MG63 (cell line): Measurements from ENCODE around the gene VEGFD. TPM values are rescaled to one million over a fixed set of nuclear protein-coding genes. Genes with fewer than 3 reads are reported as not detected.

Source experiments
- DNase-seq: peaks from one replicate; pipeline ENCODE4 v3.0.0-alpha.2; 2020
- H3K27me3 ChIP-seq: fragments of 250-450 bp; sonication (Bioruptor Pico); 2 replicates; pipeline ENCODE4 v1.5.1; 2020; ENCODE audit warnings: mild to moderate bottlenecking, moderate library complexity
- H3K36me3 ChIP-seq: fragments of 250-450 bp; sonication (Bioruptor Pico); 2 replicates; pipeline ENCODE4 v1.5.1; 2020; ENCODE audit warnings: mild to moderate bottlenecking, moderate library complexity
- H3K4me3 ChIP-seq: fragments of 250-450 bp; sonication (Bioruptor Pico); 2 replicates; pipeline ENCODE4 v1.5.1; 2020; ENCODE audit warnings: mild to moderate bottlenecking, moderate library complexity
- H3K9me3 ChIP-seq: fragments of 250-450 bp; sonication (Bioruptor Pico); 2 replicates; pipeline ENCODE4 v1.5.1; 2020; ENCODE audit warnings: mild to moderate bottlenecking, moderate library complexity
- total RNA-seq: library from RNA; depleted of rRNA; stranded (reverse); fragments of >200 nt; shearing (Covaris generic); gene quantifications from 2 replicates; pipeline ENCODE4 v1.2.3, GENCODE V29; 2014; ENCODE audit warnings: low replicate concordance

Gene VEGFD
- total RNA-seq, 1 experiment from 2014 or later, result not detected

DNA sequence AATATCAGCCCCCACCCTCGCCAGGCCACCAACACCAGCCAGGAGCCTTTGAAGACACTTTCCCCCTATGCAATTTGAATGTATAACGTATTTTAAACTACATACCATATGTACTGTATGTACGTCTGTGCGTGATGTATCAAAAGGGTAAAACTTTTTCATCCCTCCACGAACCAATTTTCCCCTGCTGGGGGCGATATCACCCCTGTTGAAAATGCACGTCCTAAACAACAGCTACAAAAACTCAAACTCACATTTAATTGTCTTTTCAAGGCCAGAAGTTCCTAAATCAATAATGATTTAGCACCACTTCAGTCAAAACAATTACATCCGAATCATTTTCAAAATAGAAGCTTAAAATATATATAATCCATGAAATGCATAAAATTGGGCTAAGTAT is 1.4 kb downstream of the VEGFD start:
- H3K9me3 ChIP-seq, result no peaks in the 10 kb centered on the region
- no peaks in the 10 kb centered on the region for H3K27me3 ChIP-seq
- no peaks in the 10 kb centered on the region for H3K36me3 ChIP-seq
- DNase-seq, result no peak
- H3K4me3 ChIP-seq, result no peak overlapping the region

DNA sequence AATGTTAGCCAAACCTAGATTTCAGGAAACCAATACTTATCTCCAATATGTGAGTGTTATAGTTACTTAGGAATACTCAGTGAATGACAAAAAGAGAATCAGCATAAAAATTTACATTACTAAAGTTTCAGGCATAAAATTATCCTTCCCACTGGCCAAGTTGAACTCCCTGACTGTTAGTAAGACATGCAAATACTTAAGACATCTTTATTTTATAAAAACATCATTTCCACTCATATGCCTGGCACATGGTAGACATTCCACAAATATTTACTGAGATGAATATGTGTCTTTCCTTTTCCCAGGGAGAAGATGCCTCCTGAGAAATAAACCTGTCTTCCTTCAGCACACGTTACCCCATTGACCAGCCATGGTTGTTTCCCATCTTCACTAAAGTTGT is 7.3 kb downstream of the VEGFD start:
- DNase-seq, result no peak
- no peak overlapping the region for H3K4me3 ChIP-seq
- H3K27me3 ChIP-seq, result no peaks in the 10 kb centered on the region
- H3K9me3 ChIP-seq, result no peaks in the 10 kb centered on the region
- no peaks in the 10 kb centered on the region for H3K36me3 ChIP-seq

DNA sequence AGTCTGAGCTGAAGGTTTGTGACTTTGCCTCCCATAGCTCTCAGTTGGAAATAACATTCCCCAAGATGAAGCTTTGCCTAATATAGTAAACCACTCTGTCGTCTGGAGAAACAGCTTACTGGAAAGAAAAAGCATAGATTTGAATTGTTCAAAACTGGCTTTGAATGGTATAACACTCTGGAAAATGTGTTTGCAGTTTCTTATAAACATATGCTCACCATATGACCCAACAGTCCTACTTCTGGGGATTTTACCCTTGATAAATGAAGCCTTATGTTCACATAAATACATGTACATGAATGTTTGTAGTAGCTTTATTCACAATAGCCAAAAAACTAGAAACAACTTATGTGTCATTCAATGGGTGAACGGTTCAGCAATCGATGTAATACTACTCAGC is 10.2 kb downstream of the VEGFD start:
- no peak for DNase-seq
- no peaks in the 10 kb centered on the region for H3K9me3 ChIP-seq
- H3K4me3 ChIP-seq, result no peak overlapping the region
- no peaks in the 10 kb centered on the region for H3K36me3 ChIP-seq
- H3K27me3 ChIP-seq, result no peaks in the 10 kb centered on the region

DNA sequence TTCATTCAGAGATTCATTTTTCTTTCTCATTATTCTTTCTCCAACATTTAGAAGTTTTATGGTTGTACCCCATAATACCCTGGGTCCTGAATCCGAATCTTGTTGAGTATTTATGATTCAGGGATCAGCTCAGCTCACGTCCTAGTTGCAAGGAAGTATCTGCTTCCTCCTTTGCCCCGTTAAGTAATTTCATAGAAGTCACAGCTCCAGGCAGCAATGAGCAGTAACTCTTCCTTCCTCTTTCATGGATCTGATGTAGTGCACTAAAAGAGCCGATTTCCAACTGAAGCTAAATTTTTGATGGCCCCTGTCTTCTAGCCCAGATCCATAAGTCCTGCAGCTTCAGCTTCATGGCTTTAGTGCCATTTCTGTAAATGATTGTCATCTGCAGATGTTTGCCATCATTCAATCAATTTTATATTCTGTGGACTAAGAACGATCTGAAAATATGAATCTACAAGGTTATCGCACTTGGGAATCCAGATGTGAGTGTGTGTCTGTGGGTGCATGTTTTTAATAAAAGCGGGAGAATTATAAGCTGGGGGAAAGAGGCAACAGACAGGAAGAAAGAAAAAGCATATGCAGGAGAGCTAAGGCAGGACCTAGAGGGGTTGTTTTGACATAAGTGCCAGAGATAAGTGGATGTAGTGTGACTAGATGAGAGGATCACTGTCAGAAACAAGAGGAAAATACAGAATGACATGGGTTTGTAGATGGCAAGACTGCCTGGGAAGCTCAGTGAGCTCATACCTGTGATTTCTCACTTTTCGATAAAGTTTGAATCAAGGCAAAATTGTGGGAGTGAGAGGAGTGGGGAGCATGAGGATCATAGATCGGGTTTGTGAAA is 17.5 kb downstream of the VEGFD start:
- no peak for DNase-seq

DNA sequence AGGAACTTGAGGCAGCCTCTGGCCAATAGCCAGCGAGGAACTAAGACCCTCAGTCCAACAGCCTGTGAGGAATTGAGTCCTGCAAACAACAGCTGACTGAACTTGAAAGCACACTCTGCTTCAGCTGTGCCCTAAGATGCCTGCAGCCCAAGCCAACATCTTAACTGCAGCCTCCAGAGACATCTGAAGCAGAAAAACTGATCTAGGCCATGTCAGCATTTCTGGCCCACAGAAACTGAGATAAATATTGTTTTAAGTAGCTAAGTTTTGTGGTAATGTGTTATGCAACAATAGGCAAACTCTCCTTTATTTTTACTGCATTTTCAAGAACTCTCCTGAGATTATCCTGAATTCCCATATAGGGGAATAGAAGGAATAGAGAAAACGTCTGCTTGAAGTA is 24.5 kb downstream of the VEGFD start:
- H3K9me3 ChIP-seq, result no peaks in the 10 kb centered on the region
- H3K36me3 ChIP-seq, result no peaks in the 10 kb centered on the region
- no peak overlapping the region for H3K4me3 ChIP-seq
- no peak for DNase-seq
- no peaks in the 10 kb centered on the region for H3K27me3 ChIP-seq

More for the DNA sequence above, 17.5 kb downstream of the VEGFD start:
- no peak overlapping the region for H3K4me3 ChIP-seq
- no peaks in the 10 kb centered on the region for H3K27me3 ChIP-seq
- no peaks in the 10 kb centered on the region for H3K9me3 ChIP-seq
- H3K36me3 ChIP-seq, result no peaks in the 10 kb centered on the region

DNA sequence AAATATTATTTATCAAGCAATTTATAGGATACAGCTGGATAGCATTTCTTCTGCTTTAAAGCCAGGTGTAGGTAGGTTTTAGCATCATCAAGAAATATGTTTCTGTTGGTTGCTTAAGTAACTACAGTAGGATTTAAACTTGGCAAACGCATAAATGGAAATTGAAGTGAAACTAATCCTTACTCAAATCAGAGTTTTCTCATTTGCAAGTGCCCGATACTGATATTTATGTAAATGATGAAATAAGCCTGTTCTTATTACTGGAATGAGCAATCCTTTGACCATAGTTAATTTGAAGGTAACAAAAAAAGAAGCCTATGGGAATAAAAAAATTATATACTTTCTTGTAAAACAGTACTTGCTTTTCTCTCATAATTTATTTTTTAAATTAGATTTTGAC is 25.7 kb downstream of the VEGFD start:
- no peak for DNase-seq
- H3K36me3 ChIP-seq, result no peaks in the 10 kb centered on the region
- H3K4me3 ChIP-seq, result no peak overlapping the region
- H3K9me3 ChIP-seq, result no peaks in the 10 kb centered on the region
- H3K27me3 ChIP-seq, result no peaks in the 10 kb centered on the region

DNA sequence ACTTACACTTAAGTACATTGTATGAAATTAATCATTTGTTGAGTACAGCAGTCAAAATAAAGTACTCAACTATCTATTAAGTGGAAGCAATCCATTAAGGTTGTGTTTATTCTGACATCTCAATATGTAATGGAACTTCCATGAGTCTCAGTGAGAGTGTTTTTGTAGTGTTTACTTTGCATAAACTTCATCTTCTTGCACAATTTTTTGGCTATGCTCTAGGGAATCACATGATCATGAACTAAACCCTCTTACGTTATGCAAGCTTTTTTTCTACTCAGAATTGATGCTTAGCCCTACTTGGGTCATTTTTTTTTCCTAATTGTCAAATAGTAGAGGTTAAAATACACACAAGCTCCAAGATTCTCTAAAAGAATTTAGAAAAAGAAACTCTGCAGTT is 27.8 kb downstream of the VEGFD start:
- Histone ChIP-seq H3K4me3 (no peak overlapping the region), H3K27me3 (no peaks in the 10 kb centered on the region), H3K36me3 (no peaks in the 10 kb centered on the region), H3K9me3 (no peaks in the 10 kb centered on the region)
- DNase-seq, result no peak

DNA sequence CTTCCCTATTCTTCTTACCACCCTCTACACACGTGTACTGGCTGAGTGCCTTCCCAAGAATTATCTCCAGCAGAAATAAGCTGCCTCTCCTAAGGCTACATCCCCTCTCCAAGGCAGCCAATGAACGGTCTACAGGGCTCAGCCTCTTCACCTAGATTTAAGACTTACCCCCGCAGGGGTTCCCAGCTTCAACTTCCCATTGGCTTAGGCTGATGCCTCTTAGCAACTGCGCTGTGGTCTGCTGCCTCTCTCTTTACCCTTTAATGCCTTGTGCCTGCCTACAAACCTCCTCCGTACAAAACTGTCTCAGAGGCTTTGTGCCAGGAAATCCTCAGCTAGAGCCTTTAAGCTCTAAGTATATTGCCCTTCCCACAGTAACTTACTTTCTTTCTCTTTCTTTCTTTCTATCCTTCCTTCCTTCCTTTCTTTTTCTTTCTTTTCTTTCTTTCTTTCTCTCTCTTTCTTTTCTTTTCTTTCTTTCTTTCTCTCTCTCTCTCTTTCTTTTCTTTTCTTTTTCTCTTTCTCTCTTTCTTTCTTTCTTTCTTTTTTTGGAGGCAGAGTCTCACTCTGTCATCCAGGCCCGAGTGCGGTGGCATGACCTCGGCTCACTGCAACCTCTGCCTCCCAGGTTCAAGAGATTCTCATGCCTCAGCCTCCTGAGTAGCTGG is 33.8 kb downstream of the VEGFD start:
- H3K9me3 ChIP-seq, result no peaks in the 10 kb centered on the region
- H3K4me3 ChIP-seq, result no peak overlapping the region
- H3K36me3 ChIP-seq, result no peaks in the 10 kb centered on the region
- no peak for DNase-seq
- H3K27me3 ChIP-seq, result no peaks in the 10 kb centered on the region

DNA sequence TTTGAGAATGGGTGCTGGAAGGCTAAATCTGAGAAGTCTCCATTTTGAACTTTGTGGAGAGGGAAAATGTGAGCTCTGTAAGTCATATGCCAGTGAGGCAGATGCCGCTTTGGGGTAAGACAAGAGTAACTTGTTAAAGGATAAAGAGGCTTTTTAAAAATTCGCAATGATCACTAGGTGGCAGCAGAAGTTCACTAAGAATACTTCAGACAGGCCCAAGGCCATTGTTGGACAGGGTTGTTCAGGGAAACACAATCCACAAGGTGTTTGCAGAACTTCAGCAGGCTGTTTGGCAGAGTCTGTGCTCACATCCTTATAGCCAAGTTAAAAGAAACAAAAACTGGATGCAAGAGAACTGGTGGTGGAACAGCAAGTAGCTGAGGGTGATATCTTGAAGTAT is 35.2 kb downstream of the VEGFD start:
- no peak for DNase-seq
- Histone ChIP-seq H3K9me3 (no peaks in the 10 kb centered on the region), H3K27me3 (no peaks in the 10 kb centered on the region), H3K4me3 (no peak overlapping the region), H3K36me3 (no peaks in the 10 kb centered on the region)

DNA sequence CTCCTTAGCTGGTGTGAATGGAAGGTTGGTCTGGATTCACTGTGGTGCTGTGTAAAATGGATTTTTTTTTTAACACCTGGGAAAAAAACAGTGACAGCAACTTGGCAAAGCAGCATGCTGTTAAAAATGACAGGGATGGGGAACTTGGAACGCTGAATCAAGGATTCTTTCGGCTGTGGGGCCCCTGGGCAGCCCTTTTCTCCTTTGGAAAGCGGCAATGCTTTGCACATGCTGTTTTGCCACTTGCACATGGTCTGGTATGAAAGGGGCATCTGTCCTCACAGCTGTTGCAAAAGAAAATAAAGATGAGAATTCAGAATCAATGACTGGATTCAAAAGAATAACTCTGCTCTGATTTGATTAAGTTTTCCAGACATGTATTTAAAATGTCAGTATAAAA is 38.2 kb downstream of the VEGFD start:
- DNase-seq, result no peak
- H3K9me3 ChIP-seq, result no peaks in the 10 kb centered on the region
- H3K4me3 ChIP-seq, result no peak overlapping the region
- H3K27me3 ChIP-seq, result no peaks in the 10 kb centered on the region
- no peaks in the 10 kb centered on the region for H3K36me3 ChIP-seq

DNA sequence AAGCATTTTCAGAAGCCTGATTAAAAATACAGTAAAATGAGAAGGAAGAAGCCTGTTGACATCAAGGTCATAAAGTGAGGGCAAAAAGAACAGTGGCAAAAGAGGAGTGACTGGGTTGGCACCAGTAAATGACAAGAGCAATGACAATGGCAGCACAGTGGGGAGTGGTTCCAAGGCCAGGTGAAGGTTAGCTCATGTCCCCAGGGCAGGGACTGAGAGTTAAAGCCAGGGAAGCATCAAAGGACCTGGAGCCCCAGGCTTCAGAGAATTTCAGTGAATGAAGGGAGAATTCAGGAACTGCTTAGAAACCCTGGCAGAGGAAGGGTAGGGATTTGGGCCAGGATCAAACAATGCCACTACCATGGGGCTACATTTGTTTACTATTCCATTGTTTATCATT is 40.1 kb downstream of the VEGFD start:
- no peak for DNase-seq

DNA sequence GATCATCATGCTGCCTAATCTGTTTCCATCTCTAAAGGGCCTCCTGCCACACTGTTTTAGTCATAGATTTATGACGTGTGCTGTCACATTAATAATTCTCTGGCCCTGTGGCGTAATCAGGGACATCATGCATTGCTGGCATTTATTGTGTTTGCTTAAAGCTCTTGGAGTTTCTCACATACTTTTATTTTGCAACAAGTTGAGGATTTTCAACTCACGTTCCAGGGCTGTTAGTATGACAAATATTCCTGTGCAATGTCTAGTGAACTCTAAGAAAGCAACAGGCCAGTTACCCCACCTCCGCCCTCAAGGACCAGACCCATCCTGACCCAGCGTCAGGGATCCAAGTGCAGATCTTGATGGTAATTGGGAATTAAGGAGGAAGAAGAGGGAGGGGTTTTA is 41.1 kb downstream of the VEGFD start:
- no peaks in the 10 kb centered on the region for H3K27me3 ChIP-seq
- no peaks in the 10 kb centered on the region for H3K36me3 ChIP-seq
- DNase-seq, result no peak
- H3K4me3 ChIP-seq, result no peak overlapping the region
- no peaks in the 10 kb centered on the region for H3K9me3 ChIP-seq

More for the DNA sequence above, 40.1 kb downstream of the VEGFD start:
- Histone ChIP-seq H3K27me3 (no peaks in the 10 kb centered on the region), H3K9me3 (no peaks in the 10 kb centered on the region), H3K36me3 (no peaks in the 10 kb centered on the region), H3K4me3 (no peak overlapping the region)

DNA sequence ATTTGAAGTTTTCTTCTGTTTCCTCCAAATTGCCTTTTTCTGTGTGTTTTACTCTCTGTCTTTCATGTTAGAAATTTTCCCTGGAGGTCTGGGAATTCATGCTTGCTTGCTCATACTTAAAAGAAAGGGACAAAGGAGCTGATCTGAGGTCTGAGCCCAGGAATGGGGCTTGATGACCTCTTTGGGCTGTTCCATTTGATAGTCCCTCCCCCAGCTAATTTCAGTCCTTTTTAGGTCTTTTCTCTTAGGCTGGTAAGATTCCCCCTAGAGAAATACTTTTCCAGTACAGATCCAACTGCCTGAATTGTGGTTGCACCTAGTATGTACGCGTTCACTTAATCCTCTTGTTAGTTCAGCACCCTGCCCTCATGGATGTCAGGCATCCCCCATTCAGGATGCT is 43.3 kb downstream of the VEGFD start:
- no peaks in the 10 kb centered on the region for H3K27me3 ChIP-seq
- H3K9me3 ChIP-seq, result no peaks in the 10 kb centered on the region
- no peaks in the 10 kb centered on the region for H3K36me3 ChIP-seq
- DNase-seq, result no peak
- no peak overlapping the region for H3K4me3 ChIP-seq

DNA sequence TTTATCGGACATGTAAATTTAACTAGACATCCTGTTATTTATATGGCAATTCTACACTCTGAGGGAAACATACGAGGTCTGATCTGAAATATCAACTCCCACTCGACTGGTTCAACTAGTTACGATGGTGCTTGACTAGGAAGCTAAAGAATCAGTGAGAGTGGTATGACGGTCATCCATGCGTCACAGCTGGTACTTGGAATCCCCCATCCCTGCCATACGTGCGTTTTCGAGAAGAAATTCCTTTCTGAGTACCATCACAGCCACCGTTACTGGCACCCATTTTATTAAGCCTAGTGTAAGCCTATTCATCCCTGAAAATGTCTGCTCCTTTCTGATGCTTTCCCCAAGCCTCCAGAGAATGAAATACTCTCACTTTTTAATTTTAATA is 48.2 kb downstream of the VEGFD start:
- no peaks in the 10 kb centered on the region for H3K9me3 ChIP-seq
- H3K36me3 ChIP-seq, result no peaks in the 10 kb centered on the region
- H3K27me3 ChIP-seq, result no peaks in the 10 kb centered on the region
- peak overlapping the region; percentile 92 for H3K4me3 ChIP-seq
- DNase-seq, result peak; percentile 14

DNA sequence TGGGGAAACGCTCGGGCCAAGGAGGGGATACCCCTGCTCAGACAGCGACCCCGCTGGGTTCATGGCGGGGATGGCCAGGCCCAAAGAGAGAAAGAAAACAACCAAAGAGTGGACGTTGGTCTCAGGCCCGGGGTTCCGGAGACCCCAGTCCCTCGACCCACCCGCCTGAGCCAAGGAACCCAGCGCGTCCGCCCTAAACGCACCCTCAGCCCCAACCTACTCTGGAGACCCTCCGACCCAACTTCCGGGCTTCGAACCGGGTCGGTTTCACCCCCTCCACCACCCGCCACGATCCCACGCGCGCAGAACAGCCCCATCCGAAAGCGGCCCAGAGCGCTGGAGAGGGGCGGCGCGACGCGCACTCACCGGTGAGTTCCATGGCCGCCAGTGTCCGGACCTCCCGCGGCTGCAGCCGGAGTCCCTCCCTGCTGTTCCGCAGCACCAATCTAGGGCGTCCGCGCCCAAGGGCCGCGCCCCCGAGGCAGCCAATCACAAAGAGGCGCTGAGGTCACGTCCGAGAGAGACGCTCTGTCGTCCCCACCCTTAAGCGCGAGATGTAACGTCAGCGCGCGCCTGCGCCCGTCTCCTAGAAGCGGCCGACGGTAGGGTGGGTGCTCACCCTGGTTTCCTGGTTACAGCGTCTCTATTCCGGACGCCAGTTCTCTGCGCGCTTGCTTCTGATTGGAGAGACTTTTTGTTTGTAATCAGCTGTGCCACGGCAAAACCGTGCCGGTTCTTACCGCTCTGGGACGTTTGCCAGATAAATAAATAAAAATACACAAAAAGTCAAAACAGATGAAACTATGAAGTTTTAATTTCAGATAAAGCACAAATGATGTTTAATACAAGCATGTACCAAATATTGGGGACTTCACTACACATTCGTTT is 48.8 kb downstream of the VEGFD start, which contains the start of gene PIGA:
Gene PIGA, minus strand, starts transcription at position 389 of the 888 bp plus-strand sequence. CDS start 3,593 bp downstream, outside the sequence.
- peak; percentile 96 for DNase-seq
- H3K9me3 ChIP-seq, result no peaks in the 10 kb centered on the region
- no peaks in the 10 kb centered on the region for H3K36me3 ChIP-seq
- H3K4me3 ChIP-seq, result peak within 1 kb of the TSS; percentile 92
- H3K27me3 ChIP-seq, result no peaks in the 10 kb centered on the region

DNA sequence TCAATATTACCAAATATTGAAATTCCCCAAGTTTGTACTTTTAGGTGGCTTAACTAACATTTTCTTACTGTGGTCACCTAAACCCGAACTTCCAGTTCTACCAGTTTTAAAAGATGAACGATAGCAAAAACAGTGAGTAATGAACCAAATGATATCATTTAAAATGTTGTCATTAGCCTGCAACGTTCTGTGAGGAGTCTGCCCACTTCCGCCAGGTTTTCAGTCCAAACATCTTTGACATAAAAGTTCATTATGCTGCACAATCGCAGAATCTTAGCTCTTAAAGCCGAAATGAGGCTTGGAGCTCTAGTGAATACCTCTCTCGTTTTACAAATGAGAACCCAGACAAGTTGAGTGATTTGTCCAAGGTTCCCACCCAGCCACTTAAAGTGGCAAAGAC is 49.7 kb downstream of the VEGFD start:
- H3K4me3 ChIP-seq, result peak overlapping the region; percentile 92
- no peaks in the 10 kb centered on the region for H3K36me3 ChIP-seq
- no peaks in the 10 kb centered on the region for H3K27me3 ChIP-seq
- DNase-seq, result peak; percentile 2
- no peaks in the 10 kb centered on the region for H3K9me3 ChIP-seq

DNA sequence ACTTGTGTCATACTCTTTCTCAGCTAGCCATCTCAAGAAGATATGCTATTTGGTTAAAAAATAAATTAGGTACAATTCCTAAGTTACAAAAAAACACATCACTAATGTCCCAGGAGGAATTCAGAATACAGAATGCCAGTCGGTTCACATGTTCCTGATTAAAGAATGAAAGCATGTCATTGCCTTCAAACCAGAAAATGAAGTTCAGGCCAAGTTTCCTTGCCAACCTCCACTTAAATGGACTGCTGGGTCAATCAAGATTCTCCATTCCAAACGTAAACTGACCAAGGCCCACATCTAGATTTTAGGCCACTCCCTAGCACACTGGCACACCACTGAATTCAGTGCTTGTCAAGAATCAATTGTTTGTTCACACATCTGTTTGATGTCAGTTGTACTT is 55.4 kb downstream of the VEGFD start:
- H3K4me3 ChIP-seq, result no peak overlapping the region
- H3K9me3 ChIP-seq, result no peaks in the 10 kb centered on the region
- no peaks in the 10 kb centered on the region for H3K27me3 ChIP-seq
- H3K36me3 ChIP-seq, result no peaks in the 10 kb centered on the region
- no peak for DNase-seq
